ENCODE measurements around the gene LIN28B.

DNA sequence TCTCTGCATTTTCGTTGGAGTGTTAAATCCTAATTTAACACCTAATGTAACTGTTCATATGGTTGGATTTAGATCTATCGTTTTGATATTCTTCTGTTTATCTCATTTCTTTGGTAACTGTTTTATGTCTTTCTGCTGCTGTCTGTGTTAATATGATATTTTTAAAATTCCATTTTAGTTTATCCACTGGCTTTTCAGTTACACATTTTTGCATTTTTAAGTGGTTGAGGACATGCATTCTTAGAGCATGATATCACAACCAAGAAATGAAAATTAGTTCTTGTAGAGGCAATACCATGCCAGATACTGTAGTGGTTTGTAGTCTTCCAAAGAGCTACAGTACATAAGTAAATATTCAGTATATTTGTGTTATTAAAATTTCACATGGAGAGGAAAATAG is 58.6 kb downstream of the LIN28B start:
- no peak for TF ChIP-seq GABPA (IDR thresholded peaks at IDR 0.05; ENCODE audit: low read depth)
- TF ChIP-seq, protein P1, sequence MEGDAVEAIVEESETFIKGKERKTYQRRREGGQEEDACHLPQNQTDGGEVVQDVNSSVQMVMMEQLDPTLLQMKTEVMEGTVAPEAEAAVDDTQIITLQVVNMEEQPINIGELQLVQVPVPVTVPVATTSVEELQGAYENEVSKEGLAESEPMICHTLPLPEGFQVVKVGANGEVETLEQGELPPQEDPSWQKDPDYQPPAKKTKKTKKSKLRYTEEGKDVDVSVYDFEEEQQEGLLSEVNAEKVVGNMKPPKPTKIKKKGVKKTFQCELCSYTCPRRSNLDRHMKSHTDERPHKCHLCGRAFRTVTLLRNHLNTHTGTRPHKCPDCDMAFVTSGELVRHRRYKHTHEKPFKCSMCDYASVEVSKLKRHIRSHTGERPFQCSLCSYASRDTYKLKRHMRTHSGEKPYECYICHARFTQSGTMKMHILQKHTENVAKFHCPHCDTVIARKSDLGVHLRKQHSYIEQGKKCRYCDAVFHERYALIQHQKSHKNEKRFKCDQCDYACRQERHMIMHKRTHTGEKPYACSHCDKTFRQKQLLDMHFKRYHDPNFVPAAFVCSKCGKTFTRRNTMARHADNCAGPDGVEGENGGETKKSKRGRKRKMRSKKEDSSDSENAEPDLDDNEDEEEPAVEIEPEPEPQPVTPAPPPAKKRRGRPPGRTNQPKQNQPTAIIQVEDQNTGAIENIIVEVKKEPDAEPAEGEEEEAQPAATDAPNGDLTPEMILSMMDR (IDR thresholded peaks at IDR 0.05; ENCODE audit: insufficient read depth, low read length), result no peak
